ENCODE measurements around the gene ANKS4B.

DNA sequence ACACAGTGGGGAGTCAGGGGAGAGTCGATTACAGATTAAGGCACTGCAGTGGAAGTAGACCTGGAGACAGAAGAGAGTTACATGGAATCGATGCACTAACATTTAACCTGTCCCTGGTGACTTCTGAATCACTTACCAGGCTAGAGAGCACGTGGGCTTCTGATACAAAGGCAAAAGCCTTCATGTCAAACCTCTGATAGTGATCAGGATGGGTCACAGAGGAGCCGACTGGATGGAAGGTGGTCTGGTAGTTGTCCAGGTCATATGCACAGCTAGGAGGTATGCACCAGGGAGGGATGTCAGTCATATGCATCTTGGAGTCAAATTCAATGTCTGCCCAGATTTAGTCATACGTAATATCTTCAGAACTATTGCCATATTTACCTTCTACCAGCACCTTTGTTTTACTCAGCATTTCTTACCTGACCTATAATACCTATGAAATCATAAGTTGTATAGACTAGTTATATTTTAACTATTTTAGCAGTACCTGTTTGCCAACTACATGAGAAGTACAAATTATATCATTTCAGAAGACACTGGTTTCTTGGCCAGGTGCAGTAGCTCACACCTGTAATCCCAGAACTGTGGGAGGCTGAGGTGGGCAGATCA, 33.8 kb upstream of the ANKS4B start:
- TF ChIP-seq, protein P1, sequence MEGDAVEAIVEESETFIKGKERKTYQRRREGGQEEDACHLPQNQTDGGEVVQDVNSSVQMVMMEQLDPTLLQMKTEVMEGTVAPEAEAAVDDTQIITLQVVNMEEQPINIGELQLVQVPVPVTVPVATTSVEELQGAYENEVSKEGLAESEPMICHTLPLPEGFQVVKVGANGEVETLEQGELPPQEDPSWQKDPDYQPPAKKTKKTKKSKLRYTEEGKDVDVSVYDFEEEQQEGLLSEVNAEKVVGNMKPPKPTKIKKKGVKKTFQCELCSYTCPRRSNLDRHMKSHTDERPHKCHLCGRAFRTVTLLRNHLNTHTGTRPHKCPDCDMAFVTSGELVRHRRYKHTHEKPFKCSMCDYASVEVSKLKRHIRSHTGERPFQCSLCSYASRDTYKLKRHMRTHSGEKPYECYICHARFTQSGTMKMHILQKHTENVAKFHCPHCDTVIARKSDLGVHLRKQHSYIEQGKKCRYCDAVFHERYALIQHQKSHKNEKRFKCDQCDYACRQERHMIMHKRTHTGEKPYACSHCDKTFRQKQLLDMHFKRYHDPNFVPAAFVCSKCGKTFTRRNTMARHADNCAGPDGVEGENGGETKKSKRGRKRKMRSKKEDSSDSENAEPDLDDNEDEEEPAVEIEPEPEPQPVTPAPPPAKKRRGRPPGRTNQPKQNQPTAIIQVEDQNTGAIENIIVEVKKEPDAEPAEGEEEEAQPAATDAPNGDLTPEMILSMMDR (tag by site-specific recombination; IDR thresholded peaks at IDR 0.05) = no peak
- TF ChIP-seq ZNF274 (IDR thresholded peaks at IDR 0.05; ENCODE audit: low read length) = no peak
- no peak for TF ChIP-seq ZNF274 (tag by site-specific recombination; IDR thresholded peaks at IDR 0.05; ENCODE audit: borderline replicate concordance)
- TF ChIP-seq PBX3 (CRISPR knock-in tag; IDR thresholded peaks at IDR 0.05) = no peak
- no peak for TF ChIP-seq ZNF24 (tag by site-specific recombination; IDR thresholded peaks at IDR 0.05)
- no peak for TF ChIP-seq OSR2 (tag by site-specific recombination; IDR thresholded peaks at IDR 0.05)
- no peak for TF ChIP-seq SP2 (tag by site-specific recombination; IDR thresholded peaks at IDR 0.05)
- no peak for TF ChIP-seq ZNF311 (tag by site-specific recombination; IDR thresholded peaks at IDR 0.05; ENCODE audit: borderline replicate concordance)

Data from HEK293 (cell line).